Lower lobe of right lung (tissue), 2 donors: ENCODE results near the gene MCF2L. TPM values are rescaled to one million over a fixed set of nuclear protein-coding genes. Genes with fewer than 3 reads are reported as not detected.

Experiments
- ATAC-seq, 2 donors: fragments of 200-7000 bp; cut with Tn5 transposase; one replicate each; pipeline ENCODE4 v1.9.1; 2020 to 2022; ENCODE audit warnings: mild to moderate bottlenecking in 2 of 2, moderate library complexity in 2 of 2
- DNase-seq: peaks from one replicate; pipeline ENCODE4 v3.0.0-alpha.2; 2020
- H3K27ac ChIP-seq: fragments of 200-600 bp; one replicate; pipeline ENCODE4 v1.8.0; 2022
- H3K27me3 ChIP-seq: fragments of 200-600 bp; one replicate; pipeline ENCODE4 v1.8.0; 2022; ENCODE audit warnings: low read depth
- H3K36me3 ChIP-seq: fragments of 200-600 bp; one replicate; pipeline ENCODE4 v1.8.0; 2022; ENCODE audit warnings: mild to moderate bottlenecking
- H3K4me1 ChIP-seq: fragments of 200-600 bp; one replicate; pipeline ENCODE4 v1.8.0; 2022
- H3K4me3 ChIP-seq: fragments of 200-600 bp; one replicate; pipeline ENCODE4 v1.8.0; 2022; ENCODE audit warnings: mild to moderate bottlenecking
- H3K9me3 ChIP-seq: fragments of 200-600 bp; one replicate; pipeline ENCODE4 v1.8.0; 2022
- intact Hi-C: fragments of 100-400 bp; cut with DNase I; formaldehyde crosslinking; loops from one replicate; pipeline ENCODE4 v1.11.0; 2022
- total RNA-seq: library from RNA; stranded (reverse); fragmentation: NEBNext Ultra II Directional; extraction: Animal tissue kit (Norgen Biotek cat#: 25700); gene quantifications from one replicate; pipeline ENCODE4 v1.2.1, GENCODE V29; 2021
- TF ChIP-seq, protein P1 (sequence below): fragments of 200-600 bp; IDR thresholded peaks from one replicate; pipeline ENCODE4 v1.8.0; 2022; ENCODE audit warnings: antibody characterized with exemption, mild to moderate bottlenecking
- donor health status: DM: no; HTN: yes; CAD: no; lungs with severe emphysema.

Gene MCF2L
- total RNA-seq, 1 donor from 2014 or later: 42.4 TPM

DNA sequence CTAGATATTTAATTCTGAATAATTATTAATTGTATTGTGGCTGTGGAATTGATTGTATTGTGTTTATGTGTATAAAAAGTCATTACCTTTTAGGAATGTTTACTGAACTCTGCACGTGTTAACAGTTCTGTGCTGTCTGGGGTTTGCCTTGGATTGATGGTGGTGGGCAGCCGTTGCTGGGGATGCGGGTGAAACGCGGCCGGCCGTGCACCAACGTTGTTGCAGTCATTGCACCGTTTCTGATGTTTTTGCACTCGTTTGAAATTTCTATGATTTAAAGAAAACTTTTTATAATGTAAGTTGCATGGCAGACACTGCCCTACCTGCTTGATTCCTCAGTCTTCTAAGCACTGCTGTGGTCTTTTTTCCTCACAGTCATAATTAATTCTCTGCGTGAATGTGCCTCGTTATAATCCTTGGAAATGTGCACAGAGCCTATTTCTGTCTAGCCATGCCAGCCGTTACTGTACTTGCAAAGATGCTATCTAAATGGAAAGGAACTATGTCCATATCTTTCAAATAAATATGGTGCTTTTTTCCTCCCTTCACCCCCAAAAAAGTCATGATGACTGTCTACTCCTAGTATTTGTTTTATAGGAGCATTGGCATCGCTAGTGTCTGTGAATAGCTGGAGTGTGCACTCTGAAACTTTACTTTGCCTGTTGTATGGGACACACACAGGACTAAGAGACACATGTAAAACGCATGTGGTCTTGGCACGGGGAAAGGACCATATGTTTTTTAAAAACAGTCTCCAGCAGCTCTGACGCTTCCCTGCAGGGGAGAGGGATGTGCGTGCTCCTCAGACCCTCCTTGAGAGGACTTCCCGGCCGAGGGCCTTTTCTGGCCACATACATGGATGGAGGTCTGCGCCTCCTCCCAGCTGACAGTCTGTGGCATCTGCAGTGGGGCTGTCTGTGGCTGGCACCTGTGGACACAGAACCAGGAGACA, 40.7 kb upstream of the MCF2L start:
- Histone ChIP-seq H3K4me1 (peaks cover 17% of the 10 kb centered on the region), H3K27ac (no peak overlapping the region), H3K36me3 (no peaks in the 10 kb centered on the region), H3K27me3 (peaks cover 7% of the 10 kb centered on the region), H3K4me3 (peak overlapping the region; percentile 4), H3K9me3 (peaks cover 4% of the 10 kb centered on the region)
- intact Hi-C loops: no loop called here
- TF ChIP-seq, protein P1, sequence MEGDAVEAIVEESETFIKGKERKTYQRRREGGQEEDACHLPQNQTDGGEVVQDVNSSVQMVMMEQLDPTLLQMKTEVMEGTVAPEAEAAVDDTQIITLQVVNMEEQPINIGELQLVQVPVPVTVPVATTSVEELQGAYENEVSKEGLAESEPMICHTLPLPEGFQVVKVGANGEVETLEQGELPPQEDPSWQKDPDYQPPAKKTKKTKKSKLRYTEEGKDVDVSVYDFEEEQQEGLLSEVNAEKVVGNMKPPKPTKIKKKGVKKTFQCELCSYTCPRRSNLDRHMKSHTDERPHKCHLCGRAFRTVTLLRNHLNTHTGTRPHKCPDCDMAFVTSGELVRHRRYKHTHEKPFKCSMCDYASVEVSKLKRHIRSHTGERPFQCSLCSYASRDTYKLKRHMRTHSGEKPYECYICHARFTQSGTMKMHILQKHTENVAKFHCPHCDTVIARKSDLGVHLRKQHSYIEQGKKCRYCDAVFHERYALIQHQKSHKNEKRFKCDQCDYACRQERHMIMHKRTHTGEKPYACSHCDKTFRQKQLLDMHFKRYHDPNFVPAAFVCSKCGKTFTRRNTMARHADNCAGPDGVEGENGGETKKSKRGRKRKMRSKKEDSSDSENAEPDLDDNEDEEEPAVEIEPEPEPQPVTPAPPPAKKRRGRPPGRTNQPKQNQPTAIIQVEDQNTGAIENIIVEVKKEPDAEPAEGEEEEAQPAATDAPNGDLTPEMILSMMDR: no peak
- ATAC-seq (no peak), DNase-seq (no peak)

DNA sequence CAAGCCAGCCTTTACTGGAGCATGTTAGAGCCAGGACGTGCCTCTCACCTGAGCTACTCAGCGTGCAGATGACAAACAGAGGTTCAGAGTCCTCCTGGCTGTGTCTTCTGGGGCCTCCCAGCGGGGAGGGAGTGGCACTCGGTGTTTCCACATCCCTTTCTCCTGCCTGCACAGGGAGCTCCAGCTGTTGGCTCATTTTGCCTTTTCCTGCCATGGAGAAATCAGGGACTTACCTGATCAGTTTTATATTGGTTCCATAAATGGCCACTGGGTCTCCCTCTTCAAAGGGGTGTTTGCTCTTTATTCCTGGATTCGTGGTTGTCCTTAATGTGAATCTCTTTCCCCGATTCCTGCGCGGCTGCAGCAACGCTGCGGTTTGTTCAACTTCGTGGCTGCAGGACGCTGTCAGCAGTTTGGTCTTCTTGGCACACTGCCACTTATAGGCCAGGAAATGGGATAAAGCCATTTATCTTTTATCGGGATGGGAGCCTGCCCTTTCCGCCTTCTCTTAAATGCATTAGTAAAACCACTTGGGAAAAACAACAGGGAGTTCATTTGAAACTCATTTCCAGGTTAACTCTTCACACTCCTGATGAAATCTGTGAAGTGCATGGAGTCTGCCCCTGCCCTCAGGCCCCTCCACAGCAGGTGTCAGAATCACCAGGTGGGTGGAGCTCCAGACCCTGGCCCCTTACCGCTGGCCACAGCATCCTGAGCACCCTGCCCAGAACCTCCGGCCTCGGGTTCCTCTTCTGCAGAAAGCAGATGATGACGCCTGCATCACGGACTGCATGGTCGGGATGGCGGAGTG, 39.8 kb upstream of the MCF2L start:
- Histone ChIP-seq H3K4me1 (peaks cover 17% of the 10 kb centered on the region), H3K36me3 (no peaks in the 10 kb centered on the region), H3K27me3 (peaks cover 10% of the 10 kb centered on the region), H3K4me3 (peak overlapping the region; percentile 4), H3K9me3 (peaks cover 4% of the 10 kb centered on the region), H3K27ac (no peak overlapping the region)
- ATAC-seq: peak; percentile 24 to 37
- intact Hi-C loops: no loop called here
- TF ChIP-seq, protein P1: no peak
- no peak for DNase-seq

DNA sequence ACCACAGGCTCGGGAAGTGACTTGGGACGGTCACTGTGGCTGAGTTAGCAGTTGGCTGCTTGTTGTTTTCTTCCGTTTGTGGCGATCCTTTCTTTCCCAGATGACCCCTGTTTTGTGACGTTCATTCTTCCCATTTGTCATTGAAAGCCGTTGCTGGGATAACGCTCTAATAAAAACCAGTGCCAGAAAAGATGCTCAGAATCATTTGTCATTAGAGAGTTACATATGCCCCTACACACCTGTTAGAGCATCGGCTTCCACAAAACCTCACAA, 39.3 kb upstream of the MCF2L start:
- intact Hi-C loops: no loop called here
- peaks cover 4% of the 10 kb centered on the region for H3K9me3 ChIP-seq
- peaks cover 10% of the 10 kb centered on the region for H3K27me3 ChIP-seq
- no peak overlapping the region for H3K4me3 ChIP-seq
- TF ChIP-seq, protein P1: no peak
- DNase-seq (no peak), ATAC-seq (no peak)
- peaks cover 17% of the 10 kb centered on the region for H3K4me1 ChIP-seq
- no peaks in the 10 kb centered on the region for H3K36me3 ChIP-seq
- H3K27ac ChIP-seq: no peak overlapping the region

DNA sequence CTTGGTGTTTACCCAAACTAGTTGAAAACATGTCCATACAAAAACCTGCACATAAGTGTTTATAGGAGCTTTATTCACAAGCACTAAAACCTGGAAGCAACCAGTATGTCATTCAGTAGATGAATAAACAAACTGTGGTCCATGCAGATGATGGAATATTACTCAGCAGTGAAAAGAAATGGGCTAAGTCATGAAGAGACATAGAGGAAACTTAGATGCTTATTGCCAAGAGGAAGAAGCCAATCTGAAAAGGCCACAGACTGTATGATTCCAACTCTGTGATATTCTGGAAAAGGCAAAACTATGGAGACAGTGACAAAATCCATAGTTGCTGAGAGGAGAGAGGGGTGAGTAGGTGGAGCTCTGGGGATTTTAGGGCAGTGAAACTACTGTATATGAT, 38.8 kb upstream of the MCF2L start:
- Histone ChIP-seq H3K9me3 (peaks cover 4% of the 10 kb centered on the region), H3K4me3 (no peak overlapping the region), H3K27me3 (peaks cover 10% of the 10 kb centered on the region), H3K36me3 (no peaks in the 10 kb centered on the region), H3K27ac (no peak overlapping the region), H3K4me1 (peaks cover 17% of the 10 kb centered on the region)
- intact Hi-C loops: no loop called here
- TF ChIP-seq, protein P1: no peak
- ATAC-seq (no peak), DNase-seq (no peak)

- TF ChIP-seq, protein P1: peak; percentile 39
- no peak overlapping the region for H3K27ac ChIP-seq
- peaks cover 17% of the 10 kb centered on the region for H3K4me1 ChIP-seq
- DNase-seq: no peak
- intact Hi-C loops: no loop called here
- H3K36me3 ChIP-seq: no peaks in the 10 kb centered on the region
- no peak for ATAC-seq
- no peak overlapping the region for H3K4me3 ChIP-seq
- peaks cover 10% of the 10 kb centered on the region for H3K27me3 ChIP-seq
- peaks cover 4% of the 10 kb centered on the region for H3K9me3 ChIP-seq
Measured at GRCh38 chr13:112931028-112931934, 37.7 kb upstream of the MCF2L start.
